Esophagus (tissue), 2 donors: ENCODE measurements around the gene KCNN3. TPM values are rescaled to one million over a fixed set of nuclear protein-coding genes. Genes with fewer than 3 reads are reported as not detected.

Source experiments
- H3K27ac ChIP-seq, 2 donors: one replicate each; pipeline ENCODE4 v1.5.1; 2013; ENCODE audit warnings: low read depth in 2 of 2, mild to moderate bottlenecking in 2 of 2, inconsistent platforms in 1 of 2, low read length in 1 of 2, moderate library complexity in 1 of 2
- H3K27me3 ChIP-seq, 2 donors: one replicate each; pipeline ENCODE4 v1.6.1; 2013; ENCODE audit warnings: low read length in 2 of 2, control low read depth in 1 of 2, mild to moderate bottlenecking in 1 of 2; ENCODE audit not compliant: insufficient read depth in 2 of 2, control insufficient read depth in 1 of 2
- H3K36me3 ChIP-seq, 2 donors: one replicate each; pipeline ENCODE4 v1.6.1; 2013; ENCODE audit warnings: low read length in 1 of 2; ENCODE audit not compliant: control insufficient read depth in 2 of 2, insufficient read depth in 2 of 2
- H3K4me1 ChIP-seq, 2 donors: one replicate each; pipeline ENCODE4 v1.6.1; 2013; ENCODE audit warnings: low read length in 1 of 2; ENCODE audit not compliant: control insufficient read depth in 2 of 2, insufficient read depth in 2 of 2
- H3K4me3 ChIP-seq, 2 donors: one replicate each; pipeline ENCODE4 v1.5.1; 2013; ENCODE audit warnings: low read length in 2 of 2, mild to moderate bottlenecking in 2 of 2, low read depth in 1 of 2, moderate library complexity in 1 of 2
- H3K9me3 ChIP-seq, 2 donors: one replicate each; pipeline ENCODE4 v1.6.1; 2013; ENCODE audit warnings: mild to moderate bottlenecking in 2 of 2, low read depth in 1 of 2, low read length in 1 of 2, moderate library complexity in 1 of 2; ENCODE audit not compliant: control insufficient read depth in 2 of 2, insufficient read depth in 1 of 2
- WGBS, 2 donors: extraction: QIAGEN DNeasy Blood & Tissue Kit; methylation state at CpG; one replicate each; pipeline ENCODE4 v1.1.7; 2013; 5-methylcytosine and 5-hydroxymethylcytosine counted together
- polyA plus RNA-seq, 2 donors: library from polyadenylated mRNA; stranded (reverse); fragments of 200-250 nt; gene quantifications; one replicate each; pipeline ENCODE4 v1.2.3, GENCODE V29; 2013
- donor health status: healthy with polysubstance abuse.
- donor health status: Bipolar disorder and iron deficiency.

KCNN3 gene
- polyA plus RNA-seq, 2 donors, result 0.12 to 0.14 TPM

DNA sequence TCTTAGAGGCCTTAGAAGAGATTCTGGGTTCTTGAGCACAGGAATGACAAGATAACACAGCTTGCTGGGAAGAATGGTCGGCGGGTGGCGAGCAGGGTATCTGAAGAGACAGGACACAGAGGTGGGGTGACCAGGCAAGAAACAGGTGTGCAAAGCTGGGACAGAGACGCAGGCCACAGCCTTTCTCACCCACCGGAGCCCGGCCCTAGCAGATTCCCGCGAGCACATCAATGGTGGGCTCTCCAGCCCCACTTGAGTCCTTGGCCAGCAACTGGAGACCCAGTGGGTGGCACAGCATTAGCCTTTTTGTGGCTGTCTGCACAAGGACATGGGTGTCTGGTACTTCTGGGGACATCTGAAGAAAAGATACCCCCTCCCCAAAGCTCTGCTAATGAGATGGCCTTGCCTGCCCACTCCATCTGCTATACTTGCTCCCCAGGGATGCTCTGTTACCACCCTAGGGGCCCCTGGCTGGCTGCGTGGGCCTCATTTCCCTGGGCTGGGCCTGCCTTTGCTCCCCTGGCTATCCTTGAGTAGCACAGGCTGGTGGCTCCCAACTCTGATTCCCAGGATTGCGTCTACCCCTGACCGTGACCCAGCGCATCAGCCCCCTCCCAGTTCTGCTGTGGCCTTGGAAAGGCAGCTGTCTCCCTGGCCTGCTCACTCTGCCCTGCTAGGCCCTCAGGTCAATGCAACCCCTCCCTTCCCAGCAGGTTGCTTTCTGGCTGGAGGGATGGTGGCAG lies 134.8 kb downstream of the KCNN3 start:
- peaks cover 3% of the 10 kb centered on the region in 2 donors for H3K4me1 ChIP-seq

DNA sequence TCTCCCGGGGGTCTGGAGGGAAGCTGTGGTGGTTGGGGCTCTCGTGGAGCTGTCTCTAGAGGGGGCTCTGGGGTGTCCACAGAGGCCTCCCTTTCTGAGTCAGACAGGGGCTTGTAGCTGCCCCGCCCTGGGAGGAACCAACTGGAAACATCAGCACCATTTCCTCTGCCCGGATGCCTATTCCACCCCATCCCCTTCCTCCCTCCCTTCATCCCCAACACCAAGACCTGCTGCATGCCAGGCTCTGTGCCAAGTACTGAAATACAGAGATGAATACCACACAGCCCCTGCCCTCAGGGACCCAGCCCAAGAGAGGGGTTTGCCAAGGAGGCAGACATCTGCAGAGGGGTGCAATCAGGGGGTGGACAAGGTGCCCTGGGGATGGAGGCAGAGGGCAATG lies 136.5 kb downstream of the KCNN3 start:
- Histone ChIP-seq H3K27me3 (no peaks in the 10 kb centered on the region), H3K4me3 (no peak overlapping the region), H3K4me1 (peaks cover 3% of the 10 kb centered on the region in 2 donors), H3K27ac (no peak overlapping the region), H3K9me3 (no peaks in the 10 kb centered on the region), H3K36me3 (no peaks in the 10 kb centered on the region)
- 67 to 78% methylated on average over 4 of the region's 4 CpGs for WGBS, 2 donors

More for the DNA sequence above, 134.8 kb downstream of the KCNN3 start:
- WGBS, 2 donors, result 95 to 97% methylated on average over 12 of the region's 12 CpGs
- Histone ChIP-seq H3K27me3 (no peaks in the 10 kb centered on the region), H3K27ac (no peak overlapping the region), H3K4me3 (no peak overlapping the region), H3K36me3 (no peaks in the 10 kb centered on the region), H3K9me3 (no peaks in the 10 kb centered on the region)

DNA sequence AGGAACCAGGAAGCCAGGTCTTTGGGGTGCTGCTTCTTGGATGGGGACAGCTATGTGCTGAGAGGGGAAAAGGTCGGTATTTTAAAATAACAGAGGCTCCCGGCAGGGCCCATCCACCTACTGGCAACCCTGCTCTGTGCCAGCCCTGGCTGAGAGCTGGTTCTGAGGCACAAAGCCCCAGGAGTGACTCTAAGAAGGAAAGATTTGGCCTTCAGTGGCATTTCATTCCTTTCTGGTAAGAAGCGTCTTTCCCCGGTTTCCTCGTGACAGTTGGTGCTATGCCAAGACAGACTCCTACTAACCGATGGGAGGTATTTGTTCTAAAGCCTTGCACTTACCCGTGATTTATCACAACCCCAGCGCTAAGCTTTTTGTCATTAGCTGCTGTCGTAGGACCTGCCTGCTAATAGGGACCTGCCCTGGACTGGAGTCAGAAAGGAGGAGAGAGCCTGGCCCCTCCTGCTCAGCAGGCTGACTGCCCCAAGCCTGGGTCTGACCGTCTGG lies 139.0 kb downstream of the KCNN3 start:
- Histone ChIP-seq H3K9me3 (no peaks in the 10 kb centered on the region), H3K4me1 (peaks cover 3% of the 10 kb centered on the region in 2 donors), H3K36me3 (no peaks in the 10 kb centered on the region), H3K27me3 (no peaks in the 10 kb centered on the region), H3K27ac (peak overlapping the region; percentile 28 to 51), H3K4me3 (no peak overlapping the region)
- 30 to 39% methylated on average over 10 of the region's 10 CpGs for WGBS, 2 donors

DNA sequence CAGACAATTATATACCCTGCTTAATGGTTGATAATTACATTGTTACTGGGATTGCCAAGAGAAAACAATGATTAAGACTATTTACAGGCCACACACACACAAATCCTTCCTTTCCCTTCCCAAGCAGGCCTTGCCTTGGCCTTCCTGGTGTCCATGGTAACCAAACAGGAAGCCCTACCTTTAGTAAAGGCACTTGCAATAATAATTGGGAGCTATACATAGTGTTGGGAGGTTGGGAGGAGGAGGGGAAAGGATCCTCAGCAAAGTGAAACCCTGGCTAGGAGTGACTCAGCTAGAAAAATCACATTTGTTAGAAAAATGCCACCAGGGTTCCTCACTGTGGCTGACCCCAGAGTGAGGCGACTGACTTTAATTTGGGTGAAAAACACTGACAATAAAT lies 139.8 kb downstream of the KCNN3 start:
- no peaks in the 10 kb centered on the region for H3K27me3 ChIP-seq
- H3K27ac ChIP-seq, result no peak overlapping the region
- 65 to 71% methylated on average over 1 of the region's 1 CpG for whole genome bisulfite sequencing, 2 donors
- peaks cover 3% of the 10 kb centered on the region in 2 donors for H3K4me1 ChIP-seq
- no peak overlapping the region for H3K4me3 ChIP-seq
- H3K9me3 ChIP-seq, result no peaks in the 10 kb centered on the region
- H3K36me3 ChIP-seq, result no peaks in the 10 kb centered on the region

DNA sequence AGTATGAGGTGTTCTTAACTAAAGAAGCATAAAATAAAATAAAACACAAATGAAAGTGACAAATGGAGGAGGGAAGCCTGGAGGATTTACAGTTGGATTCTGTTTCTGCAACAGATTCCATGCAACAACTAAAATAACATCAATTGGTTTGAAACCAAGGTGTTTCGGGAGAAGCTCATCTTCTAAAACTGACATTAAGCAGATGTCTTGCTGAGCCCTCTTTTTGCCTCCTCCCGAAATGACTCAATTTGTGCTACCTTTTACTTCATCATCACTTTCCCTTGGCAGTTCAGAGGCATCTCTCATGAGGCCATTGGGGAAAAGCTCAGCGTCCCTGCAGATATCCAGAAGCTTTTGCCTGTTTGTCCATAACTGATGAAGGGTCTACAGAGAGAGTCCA lies 140.5 kb downstream of the KCNN3 start:
- H3K4me1 ChIP-seq, result peaks cover 3% of the 10 kb centered on the region in 2 donors
- H3K27me3 ChIP-seq, result no peaks in the 10 kb centered on the region
- 71 to 81% methylated on average over 3 of the region's 3 CpGs for WGBS, 2 donors
- H3K36me3 ChIP-seq, result no peaks in the 10 kb centered on the region
- H3K9me3 ChIP-seq, result no peaks in the 10 kb centered on the region
- H3K27ac ChIP-seq, result no peak overlapping the region
- no peak overlapping the region for H3K4me3 ChIP-seq

- H3K27ac ChIP-seq, result no peak overlapping the region
- H3K4me3 ChIP-seq, result no peak overlapping the region
- H3K36me3 ChIP-seq, result no peaks in the 10 kb centered on the region
- H3K27me3 ChIP-seq, result no peaks in the 10 kb centered on the region
- 72 to 77% methylated on average over 6 of the region's 6 CpGs for WGBS, 2 donors
- no peaks in the 10 kb centered on the region for H3K9me3 ChIP-seq
- peaks cover 3% of the 10 kb centered on the region in 2 donors for H3K4me1 ChIP-seq
Observed at GRCh38 chr1:154729031-154729442, 141.0 kb downstream of the KCNN3 start.

DNA sequence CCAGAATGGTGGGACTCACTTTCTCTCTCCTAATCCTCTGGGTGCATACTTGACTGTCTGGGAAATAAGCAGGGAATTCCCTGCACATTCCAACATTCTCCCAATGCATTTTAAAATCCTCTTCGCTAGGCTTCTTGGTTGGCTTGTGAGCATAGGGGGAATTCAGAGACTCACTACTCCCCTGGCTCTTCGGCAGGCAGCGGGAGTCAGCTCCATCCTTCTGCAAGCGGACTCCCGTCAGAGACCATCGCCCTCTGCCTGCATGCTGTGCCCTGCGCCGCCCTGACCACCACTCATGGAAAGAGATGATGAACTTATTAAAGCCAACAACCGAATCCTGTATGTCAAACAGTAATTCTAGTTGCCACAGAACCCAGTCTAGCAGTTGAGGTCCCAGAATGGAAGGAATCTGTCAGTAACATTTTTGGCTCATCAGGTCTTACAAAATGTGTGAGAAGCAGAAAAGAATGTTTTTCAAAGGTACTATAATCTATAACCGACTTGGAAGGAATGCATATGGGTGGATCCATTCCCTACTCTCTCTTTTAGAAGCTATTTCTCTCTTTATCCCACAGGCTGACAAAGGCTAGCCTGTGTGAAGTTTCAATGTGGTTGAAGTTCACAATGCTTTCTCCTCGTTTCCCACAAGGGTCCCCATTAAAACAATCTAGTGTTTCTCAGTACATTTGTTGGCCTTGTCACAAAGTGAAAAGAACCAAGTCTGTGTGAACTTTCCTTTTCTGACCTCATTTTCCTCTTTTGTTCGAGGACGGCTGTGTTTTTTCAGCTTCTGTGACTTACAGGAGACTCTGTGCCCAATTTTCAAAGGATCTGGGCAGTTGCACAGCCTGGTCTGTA lies 143.0 kb downstream of the KCNN3 start:
- Histone ChIP-seq H3K4me1 (peaks cover 3% of the 10 kb centered on the region in 2 donors), H3K27me3 (no peaks in the 10 kb centered on the region), H3K27ac (no peak overlapping the region), H3K4me3 (no peak overlapping the region), H3K36me3 (no peaks in the 10 kb centered on the region), H3K9me3 (no peaks in the 10 kb centered on the region)
- WGBS, 2 donors, result 85 to 87% methylated on average over 13 of the region's 13 CpGs

DNA sequence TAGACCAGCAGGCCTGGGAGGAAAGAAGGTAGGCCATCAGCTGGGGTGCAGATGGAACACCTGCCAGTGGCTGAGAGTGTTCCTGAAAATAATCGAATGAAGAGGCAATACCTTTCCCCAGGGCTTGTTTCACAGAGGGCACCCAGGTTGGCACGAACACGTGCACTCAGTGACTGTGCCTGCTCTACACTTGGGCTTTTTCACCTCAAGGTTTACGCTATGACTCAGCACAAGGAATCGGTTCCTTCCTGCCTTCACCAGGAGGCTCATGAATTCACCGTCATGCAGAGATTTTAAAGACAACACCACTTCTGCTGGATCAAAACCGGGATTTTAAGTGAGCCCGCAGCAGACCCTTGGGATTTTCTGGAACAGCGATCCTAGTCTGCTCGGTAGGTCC lies 143.6 kb downstream of the KCNN3 start:
- Histone ChIP-seq H3K27ac (no peak overlapping the region), H3K36me3 (no peaks in the 10 kb centered on the region)

GRCh38 chr1:154725865-154726264 lies 144.2 kb downstream of the KCNN3 start:
- Histone ChIP-seq H3K27me3 (no peaks in the 10 kb centered on the region), H3K27ac (no peak overlapping the region), H3K4me3 (no peak overlapping the region), H3K36me3 (no peaks in the 10 kb centered on the region), H3K9me3 (no peaks in the 10 kb centered on the region), H3K4me1 (no peaks in the 10 kb centered on the region)
- 93 to 94% methylated on average over 10 of the region's 10 CpGs for WGBS, 2 donors

More for the DNA sequence above, 143.6 kb downstream of the KCNN3 start:
- Histone ChIP-seq H3K9me3 (no peaks in the 10 kb centered on the region), H3K4me1 (peaks cover under 1 to 3% of the 10 kb centered on the region in 2 donors), H3K4me3 (no peak overlapping the region), H3K27me3 (no peaks in the 10 kb centered on the region)
- WGBS, 2 donors, result 42 to 55% methylated on average over 10 of the region's 10 CpGs
